Esophagus squamous epithelium (tissue), 5 donors: ENCODE measurements around the gene PARD3. TPM values are rescaled to one million over a fixed set of nuclear protein-coding genes. Genes with fewer than 3 reads are reported as not detected.

Source experiments
- DNase-seq: peaks from one replicate; lab custom pipeline; 2025; lab: John Stamatoyannopoulos, UW
- H3K27ac ChIP-seq, 4 donors: fragments of 200-600 bp; sonication (generic); one replicate each; pipeline ENCODE4 v1.5.1; 2016 to 2019; ENCODE audit warnings: mild to moderate bottlenecking in 1 of 4
- H3K27me3 ChIP-seq, 4 donors: fragments of 200-600 bp; sonication (generic); 1 replicate in 3 of 4; 2 replicates in 1 of 4; pipeline versions ENCODE4 v1.5.1 to v1.6.0; 2017 to 2021; ENCODE audit warnings: antibody characterized with exemption in 1 of 4
- H3K36me3 ChIP-seq, 3 donors: fragments of 200-600 bp; sonication (generic); one replicate each; pipeline ENCODE4 v1.5.1; 2016 to 2019
- H3K4me1 ChIP-seq, 3 donors: fragments of 200-600 bp; sonication (generic); one replicate each; pipeline ENCODE4 v1.5.1; 2017 to 2019
- H3K4me3 ChIP-seq, 4 donors: fragments of 200-600 bp; sonication (generic); 1 replicate in 3 of 4; 2 replicates in 1 of 4; pipeline ENCODE4 v1.5.1; 2016 to 2019; ENCODE audit warnings: mild to moderate bottlenecking in 2 of 4, moderate library complexity in 1 of 4
- H3K9me3 ChIP-seq, 3 donors: fragments of 200-600 bp; sonication (generic); one replicate each; pipeline ENCODE4 v1.5.1; 2016 to 2019
- CTCF ChIP-seq, 6 experiments: fragments of 450-650 bp in 4 of 6; fragments of 200-600 bp in 2 of 6; sonication (generic) in 2 of 6; IDR thresholded peaks; one replicate each; pipeline ENCODE4 v1.5.1; 2016 to 2019; ENCODE audit warnings: antibody characterized with exemption in 6 of 6, mild to moderate bottlenecking in 4 of 6, moderate library complexity in 4 of 6
- POLR2A ChIP-seq, 4 donors: fragments of 450-650 bp; IDR thresholded peaks; one replicate each; pipeline ENCODE4 v1.6.1; 2017; ENCODE audit warnings: antibody characterized with exemption in 4 of 4, mild to moderate bottlenecking in 4 of 4, moderate library complexity in 3 of 4
- WGBS, 2 donors: methylation state at CpG; one replicate each; pipeline ENCODE4 v1.1.5; 2018; 5-methylcytosine and 5-hydroxymethylcytosine counted together
- intact Hi-C: fragments of 100-400 bp; cut with DNase I; formaldehyde crosslinking; loops from one replicate; pipeline ENCODE4 v1.15.0; 2022
- total RNA-seq, 4 donors: library from RNA; depleted of rRNA; stranded (reverse); fragments of >200 nt; gene quantifications; one replicate each; pipeline ENCODE4 v1.1.0, GENCODE V29; 2016
- donor health status: DM: yes; HTN: yes; CAD: no.

PARD3 gene
- total RNA-seq, 4 donors from 2014 or later = 57.3 to 114 (median 81.7) TPM

GRCh38 chr10:34687434-34688210, 127.5 kb downstream of the PARD3 start:
- DNase-seq = no peak
- peaks cover 0 to 3% (median 0%) of the 10 kb centered on the region in 3 donors for H3K36me3 ChIP-seq
- no peaks in the 10 kb centered on the region for H3K9me3 ChIP-seq
- no peaks in the 10 kb centered on the region for H3K27me3 ChIP-seq
- no peak overlapping the region for H3K4me3 ChIP-seq
- H3K4me1 ChIP-seq = peaks cover 6 to 46% (median 11%) of the 10 kb centered on the region in 3 donors
- intact Hi-C loops = no loop called here
- H3K27ac ChIP-seq = no peak overlapping the region
- 73 to 85% methylated on average over 9 to 11 of the region's 11 CpGs for WGBS, 2 donors
- TF ChIP-seq CTCF (IDR thresholded peaks at IDR 0.05) (no peak), POLR2A (IDR thresholded peaks at IDR 0.05) (no peak)

- no peak for DNase-seq
- intact Hi-C loops = no loop called here
- WGBS, 2 donors = 87% methylated on average over 7 of the region's 7 CpGs
- Histone ChIP-seq H3K27me3 (no peaks in the 10 kb centered on the region), H3K36me3 (no peaks in the 10 kb centered on the region), H3K4me1 (peaks cover 0 to 36% (median 0%) of the 10 kb centered on the region in 3 donors), H3K9me3 (no peaks in the 10 kb centered on the region), H3K4me3 (no peak overlapping the region), H3K27ac (no peak overlapping the region)
- TF ChIP-seq CTCF (IDR thresholded peaks at IDR 0.05) (no peak), POLR2A (IDR thresholded peaks at IDR 0.05) (no peak)
Measured at GRCh38 chr10:34682580-34682979, 132.5 kb downstream of the PARD3 start.

GRCh38 chr10:34681933-34682332, 133.2 kb downstream of the PARD3 start:
- intact Hi-C loops = no loop called here
- H3K4me1 ChIP-seq = peaks cover 0 to 34% (median 0%) of the 10 kb centered on the region in 3 donors
- no peaks in the 10 kb centered on the region for H3K27me3 ChIP-seq
- no peaks in the 10 kb centered on the region for H3K9me3 ChIP-seq
- no peak for DNase-seq
- H3K27ac ChIP-seq = no peak overlapping the region
- H3K36me3 ChIP-seq = no peaks in the 10 kb centered on the region
- WGBS, 2 donors = 82 to 83% methylated on average over 5 of the region's 5 CpGs
- TF ChIP-seq POLR2A (IDR thresholded peaks at IDR 0.05) (no peak), CTCF (IDR thresholded peaks at IDR 0.05) (no peak)
- no peak overlapping the region for H3K4me3 ChIP-seq

GRCh38 chr10:34679177-34679576, 135.9 kb downstream of the PARD3 start:
- H3K4me1 ChIP-seq = peaks cover 0 to 34% (median 0%) of the 10 kb centered on the region in 3 donors
- intact Hi-C loops = no loop called here
- no peaks in the 10 kb centered on the region for H3K27me3 ChIP-seq
- WGBS, 2 donors = 72 to 81% methylated on average over 8 of the region's 8 CpGs
- H3K4me3 ChIP-seq = peak overlapping the region in 1 of 4 donors; percentile 7
- no peaks in the 10 kb centered on the region for H3K36me3 ChIP-seq
- peak overlapping the region in 3 of 4 donors; percentile 31 to 80 (median 79) for H3K27ac ChIP-seq
- no peaks in the 10 kb centered on the region for H3K9me3 ChIP-seq
- no peak for TF ChIP-seq CTCF (IDR thresholded peaks at IDR 0.05)
- no peak for TF ChIP-seq POLR2A (IDR thresholded peaks at IDR 0.05)
- no peak for DNase-seq

GRCh38 chr10:34677591-34677990, 137.5 kb downstream of the PARD3 start:
- Histone ChIP-seq H3K4me1 (peaks cover 0 to 30% (median 0%) of the 10 kb centered on the region in 3 donors), H3K36me3 (no peaks in the 10 kb centered on the region), H3K27me3 (no peaks in the 10 kb centered on the region), H3K9me3 (no peaks in the 10 kb centered on the region), H3K4me3 (no peak overlapping the region), H3K27ac (no peak overlapping the region)
- TF ChIP-seq CTCF (IDR thresholded peaks at IDR 0.05) (no peak), POLR2A (IDR thresholded peaks at IDR 0.05) (no peak)
- DNase-seq = no peak
- whole genome bisulfite sequencing, 2 donors = 86 to 90% methylated on average over 4 of the region's 4 CpGs
- intact Hi-C loops = no loop called here
